ENCODE data around the gene INTS6. TPM values are rescaled to one million over a fixed set of nuclear protein-coding genes. Genes with fewer than 3 reads are reported as not detected.

Gene INTS6
- total RNA-seq, 1 donor from 2014 or later, result 44.5 TPM

DNA sequence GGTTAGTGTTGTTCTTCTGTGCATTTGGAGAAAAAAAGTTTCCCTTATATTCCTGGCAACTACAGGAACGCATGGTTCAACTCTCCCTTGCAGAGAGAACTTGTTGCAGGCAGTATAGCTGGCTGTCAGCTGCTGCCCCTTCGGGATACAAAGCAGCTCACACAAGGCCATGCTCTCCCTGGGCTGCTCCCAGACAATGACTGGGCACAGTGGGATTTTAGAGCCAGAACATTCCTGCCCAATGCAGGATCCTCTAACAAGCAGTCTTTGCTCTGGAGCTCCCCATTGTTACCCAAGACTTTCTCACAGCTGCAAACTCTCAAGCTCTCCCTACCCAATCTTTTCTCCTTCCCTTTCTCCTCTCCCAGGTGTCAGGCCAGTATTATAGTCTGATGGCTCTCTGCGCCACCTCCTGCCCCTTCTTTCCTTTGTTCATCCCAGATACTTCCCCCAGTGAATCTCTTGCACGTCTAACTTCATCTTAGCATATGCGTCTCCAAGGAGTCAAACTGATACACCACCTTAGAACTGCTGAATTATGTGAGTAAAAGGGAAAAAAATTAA is 140.8 kb downstream of the INTS6 start:
- Histone ChIP-seq H3K36me3 (ENCODE audit: control insufficient read depth, insufficient read depth, low read length) (no peaks in the 10 kb centered on the region), H3K27me3 (ENCODE audit: control insufficient read depth, insufficient read depth, low read length) (peaks cover 2% of the 10 kb centered on the region), H3K4me3 (ENCODE audit: low read depth, low read length) (no peak overlapping the region)
- no peak for DNase-seq (ENCODE audit: low read depth)
- TF ChIP-seq, protein P1, sequence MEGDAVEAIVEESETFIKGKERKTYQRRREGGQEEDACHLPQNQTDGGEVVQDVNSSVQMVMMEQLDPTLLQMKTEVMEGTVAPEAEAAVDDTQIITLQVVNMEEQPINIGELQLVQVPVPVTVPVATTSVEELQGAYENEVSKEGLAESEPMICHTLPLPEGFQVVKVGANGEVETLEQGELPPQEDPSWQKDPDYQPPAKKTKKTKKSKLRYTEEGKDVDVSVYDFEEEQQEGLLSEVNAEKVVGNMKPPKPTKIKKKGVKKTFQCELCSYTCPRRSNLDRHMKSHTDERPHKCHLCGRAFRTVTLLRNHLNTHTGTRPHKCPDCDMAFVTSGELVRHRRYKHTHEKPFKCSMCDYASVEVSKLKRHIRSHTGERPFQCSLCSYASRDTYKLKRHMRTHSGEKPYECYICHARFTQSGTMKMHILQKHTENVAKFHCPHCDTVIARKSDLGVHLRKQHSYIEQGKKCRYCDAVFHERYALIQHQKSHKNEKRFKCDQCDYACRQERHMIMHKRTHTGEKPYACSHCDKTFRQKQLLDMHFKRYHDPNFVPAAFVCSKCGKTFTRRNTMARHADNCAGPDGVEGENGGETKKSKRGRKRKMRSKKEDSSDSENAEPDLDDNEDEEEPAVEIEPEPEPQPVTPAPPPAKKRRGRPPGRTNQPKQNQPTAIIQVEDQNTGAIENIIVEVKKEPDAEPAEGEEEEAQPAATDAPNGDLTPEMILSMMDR (IDR thresholded peaks at IDR 0.05; ENCODE audit: insufficient read depth, low read length, severe bottlenecking), result no peak
- FAIRE-seq, result no peak

Other genes starting within 250 kb of the INTS6 start
- not detected in 2 replicates for gene FAM124A, start 230.6 kb downstream of the INTS6 start, total RNA-seq
- not detected in 2 replicates for gene SERPINE3, start 113.3 kb downstream of the INTS6 start, total RNA-seq
- gene WDFY2, start 131.4 kb upstream of the INTS6 start, total RNA-seq, result 11.3 and 19.5 TPM in 2 replicates

Data from bronchial epithelial cell (primary cell).